Left hindlimb (tissue), 1 donor: ENCODE data around the gene DONSON.

Experiments used
- DNase-seq: peaks from one replicate; pipeline ENCODE4 v3.0.0-alpha.2; 2018

DONSON gene

GRCh38 chr21:33541105-33541711 lies 47.3 kb downstream of the DONSON start:
- DNase-seq, result no peak

DNA sequence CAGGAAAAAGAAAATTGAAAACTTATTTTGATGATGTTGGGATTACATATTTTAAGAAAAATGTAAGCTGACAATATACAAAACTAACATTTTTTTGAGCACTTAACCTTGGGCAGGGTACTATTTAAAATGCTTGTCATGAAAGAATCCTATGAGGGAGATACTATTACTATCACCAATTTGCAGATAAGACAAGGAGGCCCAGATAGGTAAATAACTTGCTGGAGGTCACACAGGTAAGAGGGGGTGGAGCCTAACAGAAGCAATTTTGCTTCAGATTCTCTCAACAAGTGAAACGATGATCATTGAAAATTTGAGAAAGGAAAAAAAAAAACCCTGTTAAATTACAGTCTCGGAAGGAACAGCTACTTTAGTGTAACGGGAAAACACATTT lies 47.8 kb downstream of the DONSON start:
- no peak for DNase-seq

DNA sequence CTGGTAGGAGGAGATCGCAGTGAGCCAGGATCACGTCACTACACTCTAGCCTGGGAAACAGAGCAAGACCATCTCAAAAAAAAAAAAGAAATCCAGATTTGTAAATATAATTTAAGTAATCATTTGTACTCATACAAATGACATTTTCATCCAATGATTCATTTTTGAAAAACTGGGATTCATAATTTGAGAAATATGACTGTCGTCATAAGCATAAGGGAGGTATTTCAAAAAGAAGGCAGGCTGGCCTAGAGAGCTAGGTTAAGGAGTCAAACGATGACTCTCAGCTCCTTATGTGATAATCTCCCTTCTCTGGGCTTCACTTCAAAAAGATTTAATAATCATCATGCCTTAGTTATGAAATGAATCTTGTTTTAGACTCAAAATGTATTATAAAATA lies 48.9 kb downstream of the DONSON start:
- no peak for DNase-seq

DNA sequence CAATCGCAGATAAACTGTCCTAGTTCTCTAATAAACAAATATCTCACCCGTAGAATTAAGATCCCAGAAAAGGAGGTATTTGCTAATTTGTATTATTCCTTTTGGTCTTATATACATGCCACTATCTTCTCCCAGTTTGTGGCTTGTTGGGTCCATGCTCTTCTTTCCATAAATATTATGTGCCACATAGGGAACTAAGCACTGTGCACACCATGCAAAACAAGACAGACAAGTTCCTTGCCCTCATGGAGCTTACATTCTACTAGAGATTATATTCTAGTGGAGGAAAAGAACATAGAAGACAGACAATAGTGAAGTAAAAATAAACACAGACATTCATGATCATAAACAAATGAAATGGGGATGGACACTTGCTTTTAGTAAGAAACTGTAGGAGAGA lies 51.3 kb downstream of the DONSON start:
- no peak for DNase-seq

DNA sequence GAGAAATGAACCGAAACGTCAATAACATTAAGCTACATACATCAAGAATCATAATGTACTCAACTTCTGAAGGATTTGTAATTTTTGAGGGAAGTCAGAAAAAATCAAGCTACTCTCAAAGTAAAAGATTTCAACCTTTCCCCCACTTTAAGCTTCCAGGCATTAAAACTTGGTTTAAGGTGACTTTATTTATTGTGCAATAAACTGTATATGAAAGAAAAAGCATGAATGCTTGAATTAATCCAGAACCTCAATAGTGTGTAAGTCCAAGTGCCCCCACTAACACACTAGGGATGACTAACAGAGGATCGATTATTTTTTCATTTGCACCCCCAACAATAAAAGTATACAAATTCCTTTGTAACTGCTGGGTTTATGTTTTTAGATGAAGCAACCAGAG lies 57.5 kb downstream of the DONSON start:
- no peak for DNase-seq
